ENCODE results near the gene SPATA46. TPM values are rescaled to one million over a fixed set of nuclear protein-coding genes. Genes with fewer than 3 reads are reported as not detected.

Gene SPATA46
- total and polyA plus RNA-seq, 9 of the 15 experiments (the other 6 are each of a cell fraction or from before 2014, with no cell fraction given): 0.04 to 0.11 TPM; not detected in 7

GRCh38 chr1:162386292-162387225 lies 9.9 kb upstream of the SPATA46 start (continued):
- TF ChIP-seq ATF2 (CRISPR knock-in tag; IDR thresholded peaks at IDR 0.05) (no peak), HDAC8 (tag; IDR thresholded peaks at IDR 0.05) (no peak), ZNF592 (IDR thresholded peaks at IDR 0.05) (peak; percentile 73), CC2D1A (IDR thresholded peaks at IDR 0.05) (peak; percentile 97; the same call in 1 of the 2 replicates), CCAR2 (IDR thresholded peaks at IDR 0.05; ENCODE audit: low read depth, low read length) (no peak), E2F5 (CRISPR knock-in tag; IDR thresholded peaks at IDR 0.05) (no peak), SLC30A9 (CRISPR knock-in tag; IDR thresholded peaks at IDR 0.05) (no peak), DMBX1 (CRISPR knock-in tag; IDR thresholded peaks at IDR 0.05; ENCODE audit: borderline replicate concordance) (peak; percentile 90), HLTF (IDR thresholded peaks at IDR 0.05) (peak; percentile 78; the same call in 1 of the 2 replicates), MEIS2 (IDR thresholded peaks at IDR 0.05; ENCODE audit: partially characterized antibody) (peak; percentile 64), CBFA2T2 (conservative IDR thresholded peaks at IDR 0.05) (peak; percentile 99), ZNF766 (CRISPR knock-in tag; conservative IDR thresholded peaks at IDR 0.05) (peak; percentile 67), KHSRP (IDR thresholded peaks at IDR 0.05) (peak; percentile 74), PML (IDR thresholded peaks at IDR 0.05; ENCODE audit: low read length) (peak; percentile 99), GABPA (tag; conservative IDR thresholded peaks at IDR 0.05; ENCODE audit: low read depth) (no peak), ZNF518B (CRISPR knock-in tag; IDR thresholded peaks at IDR 0.05) (no peak), NFIC (IDR thresholded peaks at IDR 0.05) (peak; percentile 95), ZKSCAN1 (IDR thresholded peaks at IDR 0.05; ENCODE audit: low read depth, low read length) (0 out of 2 replicates have a peak, but pooled peaks have one; percentile 46), DIDO1 (tag; IDR thresholded peaks at IDR 0.05; ENCODE audit: low read depth) (no peak)
